DMS153 (cell line): ENCODE measurements around the gene PACRG.

Experiments used
- DNase-seq: peaks from one replicate; lab custom pipeline; 2025; lab: John Stamatoyannopoulos, UW

The PACRG gene

GRCh38 chr6:163008626-163009025, 280.9 kb downstream of the PACRG start:
- DNase-seq: no peak

- DNase-seq: no peak
These were observed 282.4 kb downstream of the PACRG start for GRCh38 chr6:163010145-163010544.

- no peak for DNase-seq
These were observed 287.0 kb downstream of the PACRG start for GRCh38 chr6:163014736-163015135.

- DNase-seq: no peak
These were observed 290.0 kb downstream of the PACRG start for GRCh38 chr6:163017801-163018200.

- DNase-seq: no peak
These were observed 292.2 kb downstream of the PACRG start for GRCh38 chr6:163019926-163020325.

DNA sequence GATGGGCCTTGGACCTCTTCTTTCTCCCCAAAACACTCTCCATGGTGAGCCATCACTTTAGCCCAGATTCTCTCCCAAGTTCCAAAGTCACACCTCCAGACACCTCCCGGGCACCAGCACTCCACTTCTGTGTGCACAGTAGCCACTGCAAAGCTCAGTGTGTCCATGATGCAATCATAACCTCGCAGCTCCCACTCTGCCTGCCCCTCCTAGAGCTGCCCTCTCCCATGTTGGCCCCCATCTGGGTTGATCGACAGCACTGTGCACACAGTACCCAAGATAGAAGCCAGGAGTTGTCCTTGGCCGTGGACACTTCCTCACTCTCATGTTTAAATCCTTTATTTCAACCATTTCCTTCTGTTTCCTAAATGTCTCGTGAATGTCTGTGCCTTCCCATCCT, 293.3 kb downstream of the PACRG start:
- DNase-seq: no peak

DNA sequence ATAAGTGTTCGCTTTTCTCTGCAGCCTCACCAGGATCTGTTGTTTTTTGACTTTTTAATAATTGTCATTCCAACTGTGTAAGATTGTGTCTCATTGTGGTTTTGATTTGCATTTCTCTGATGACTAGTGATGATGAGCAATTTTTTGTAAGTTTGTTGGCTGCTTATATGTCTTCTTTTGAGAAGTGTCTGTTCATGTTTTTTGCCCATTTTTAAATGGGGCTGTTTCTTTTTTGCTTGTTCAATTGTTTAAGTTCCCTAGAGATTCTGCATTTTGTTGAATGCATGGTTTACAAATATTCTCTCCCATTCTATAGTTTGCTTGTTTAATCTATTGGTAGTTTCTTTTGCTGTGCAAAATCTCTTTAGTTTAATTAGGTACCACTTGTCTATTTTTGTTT, 295.9 kb downstream of the PACRG start:
- DNase-seq: no peak

DNA sequence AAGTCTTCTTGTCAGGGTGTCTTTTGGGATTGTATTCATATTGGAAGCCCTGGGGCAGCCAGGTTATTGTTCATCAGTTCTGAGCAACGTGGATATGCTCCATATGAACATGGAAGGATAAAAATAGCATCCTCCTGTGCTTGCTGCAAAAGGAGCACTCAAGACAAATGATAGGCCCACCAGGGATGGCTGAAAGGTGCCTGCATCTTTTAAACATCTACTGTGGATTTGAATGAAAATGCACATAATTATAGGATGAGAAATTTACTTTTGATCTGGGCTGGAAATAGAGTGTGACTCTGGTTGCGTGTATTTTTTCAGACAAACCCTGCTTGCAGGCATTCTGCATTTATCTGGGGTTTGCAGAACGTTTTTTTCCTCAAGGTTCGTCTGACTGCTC, 299.1 kb downstream of the PACRG start:
- DNase-seq: no peak

DNA sequence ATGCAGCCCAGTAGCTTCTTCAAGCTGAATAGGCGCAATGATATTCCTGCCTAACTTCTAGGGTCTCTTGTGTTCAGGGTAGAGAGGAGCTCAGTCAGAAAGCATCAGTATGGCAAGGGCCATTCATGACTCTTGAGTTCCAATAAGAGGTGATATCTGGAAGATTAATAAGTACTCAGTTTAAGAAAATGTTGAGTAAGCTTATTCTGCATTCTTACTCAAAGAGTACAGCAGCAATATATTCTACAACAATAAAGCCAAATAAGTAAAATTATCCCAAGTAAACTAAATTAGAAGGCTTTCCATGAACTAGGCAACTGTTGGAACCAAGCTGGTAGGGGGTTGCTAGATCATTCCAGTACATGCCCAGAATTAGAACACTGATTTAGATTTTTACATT, 303.2 kb downstream of the PACRG start:
- no peak for DNase-seq

DNA sequence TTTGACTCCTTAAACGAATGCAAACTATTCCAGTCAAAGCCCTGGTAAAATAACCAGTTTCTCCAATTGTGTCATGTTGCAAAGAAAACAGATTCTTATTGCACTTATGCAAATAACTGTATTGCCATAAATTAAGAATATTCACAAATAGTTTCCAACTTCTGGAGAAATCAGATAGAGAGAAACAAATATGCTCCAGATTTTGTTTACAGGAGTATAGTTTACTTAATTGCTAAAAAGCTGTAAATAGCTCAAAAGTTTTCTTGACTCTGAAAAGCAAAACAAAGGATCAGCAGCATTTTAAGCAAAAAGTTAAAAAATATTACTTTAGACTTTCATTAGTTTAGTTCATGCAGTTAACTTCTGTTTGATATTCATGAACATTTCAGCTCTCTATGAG, 304.2 kb downstream of the PACRG start:
- no peak for DNase-seq

- no peak for DNase-seq
These were observed 308.4 kb downstream of the PACRG start for GRCh38 chr6:163036160-163036645.

DNA sequence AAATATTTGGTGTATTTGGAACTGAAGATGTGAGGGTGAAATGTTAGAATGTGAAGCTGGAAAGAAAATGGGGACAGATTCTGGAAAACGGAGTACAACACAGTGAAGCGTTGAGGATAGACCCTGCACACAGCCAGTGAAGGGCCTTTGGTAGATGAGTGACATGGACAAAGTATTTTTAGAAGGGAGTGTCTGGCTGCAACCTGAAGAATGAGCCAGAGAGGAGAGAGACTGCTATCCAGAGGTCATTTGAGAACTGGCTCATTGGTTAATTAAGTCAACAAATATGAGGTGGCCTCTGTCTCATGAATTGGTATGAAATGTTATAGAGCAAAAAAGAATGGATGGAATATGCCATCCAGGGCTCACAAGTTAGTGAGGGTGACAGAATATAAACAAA, 310.5 kb downstream of the PACRG start:
- no peak for DNase-seq

- DNase-seq: no peak
These were observed 320.6 kb downstream of the PACRG start for GRCh38 chr6:163048345-163048744.

GRCh38 chr6:163053667-163054344, 326.0 kb downstream of the PACRG start:
- no peak for DNase-seq

DNA sequence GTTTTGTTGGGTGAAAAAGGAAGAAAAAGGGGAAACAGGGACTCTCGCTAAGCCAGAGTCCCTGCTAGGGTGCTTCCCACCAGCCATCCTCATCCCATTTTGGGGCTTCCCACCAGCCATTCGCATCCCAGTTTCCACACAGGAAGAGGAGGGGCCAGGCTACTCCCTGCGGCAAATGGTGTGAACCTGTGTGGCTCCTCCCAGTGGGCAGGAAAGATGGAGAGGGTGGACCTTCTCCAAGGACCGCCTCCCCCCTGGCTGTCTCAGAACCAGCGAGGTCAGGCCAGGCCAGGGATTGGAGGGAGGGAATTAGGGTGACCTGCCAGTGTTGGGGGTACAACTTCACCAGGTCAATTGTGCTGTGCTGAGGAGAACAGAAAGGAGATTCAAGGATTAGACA, 326.9 kb downstream of the PACRG start:
- DNase-seq: no peak

DNA sequence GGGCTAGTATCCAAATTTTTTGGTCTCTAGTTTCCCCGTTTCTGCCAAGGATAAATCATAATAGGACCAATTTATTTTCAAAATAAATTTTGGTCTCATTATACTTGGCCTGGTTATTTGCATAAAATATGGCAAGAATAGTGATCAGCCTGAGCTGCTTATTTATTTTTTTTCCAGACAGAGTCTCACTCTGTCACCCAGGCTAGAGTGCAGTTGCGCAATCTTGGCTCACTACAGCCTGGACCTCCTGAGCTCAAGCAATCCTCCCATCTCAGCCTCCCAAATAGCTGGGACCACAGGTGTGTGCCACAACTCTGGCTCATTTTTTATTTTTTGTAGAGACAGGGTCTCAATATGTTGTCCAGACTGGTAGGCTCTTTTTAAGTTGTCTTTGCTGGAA, 329.5 kb downstream of the PACRG start:
- no peak for DNase-seq

- no peak for DNase-seq
These were observed 335.0 kb downstream of the PACRG start for GRCh38 chr6:163062790-163063189.

DNA sequence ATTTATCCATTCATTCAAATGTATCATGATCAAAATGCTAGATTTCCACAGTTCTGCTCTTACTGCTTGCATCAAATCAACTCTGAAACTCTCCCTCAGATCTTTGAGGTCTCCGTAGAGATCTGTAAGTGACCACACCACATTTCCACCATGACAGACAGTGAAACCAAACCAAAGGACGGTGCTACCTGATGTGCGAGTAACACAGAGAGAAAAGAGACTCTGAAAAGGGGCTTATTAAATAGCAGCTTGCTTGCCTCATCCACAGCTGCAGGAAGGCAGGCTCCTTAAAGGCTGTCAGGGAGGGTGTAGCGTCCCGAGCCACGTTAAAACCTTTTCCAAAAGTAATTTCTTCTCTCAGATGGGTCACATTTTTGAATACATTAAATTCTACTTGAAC, 335.8 kb downstream of the PACRG start:
- DNase-seq: no peak

GRCh38 chr6:163064397-163064796, 336.6 kb downstream of the PACRG start:
- DNase-seq: no peak

GRCh38 chr6:163066200-163066599, 338.4 kb downstream of the PACRG start:
- DNase-seq: no peak

DNA sequence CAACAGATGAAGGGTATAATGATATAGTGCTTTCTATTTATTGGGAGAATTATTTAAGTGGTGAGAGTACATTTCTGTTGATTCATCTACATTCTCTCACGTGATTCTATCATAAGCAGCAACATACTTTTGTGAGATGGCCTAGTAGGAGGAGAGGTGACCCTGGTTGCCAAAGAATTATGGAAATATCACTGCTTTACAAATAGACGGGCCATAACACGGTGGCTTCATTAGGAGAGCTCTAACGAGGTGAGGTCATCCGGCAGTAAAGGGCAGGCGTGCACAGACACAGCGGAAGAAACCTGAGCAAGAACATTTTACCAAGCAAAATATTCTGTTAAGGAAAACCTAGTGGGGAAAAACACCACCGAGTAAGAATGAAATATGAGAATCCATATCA, 349.4 kb downstream of the PACRG start:
- no peak for DNase-seq

DNA sequence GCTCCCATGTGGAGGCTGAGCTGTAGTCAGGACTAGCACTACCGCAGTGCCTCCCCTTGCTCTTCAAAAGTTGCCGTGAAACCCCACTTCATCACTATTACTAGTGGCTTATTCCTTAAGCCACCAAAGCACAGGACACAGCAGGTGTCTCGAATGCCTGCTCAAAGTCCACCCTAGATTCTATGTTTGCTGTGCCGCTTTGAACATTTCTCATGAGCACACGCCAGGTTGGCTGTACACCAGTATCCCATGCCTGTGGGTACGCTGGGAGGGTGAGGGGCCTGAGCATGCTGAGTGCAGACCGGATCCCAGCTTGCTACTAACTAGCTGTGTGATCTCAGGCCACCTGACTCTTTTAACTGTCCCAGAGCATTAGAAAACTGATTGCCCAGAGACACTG, 350.9 kb downstream of the PACRG start:
- no peak for DNase-seq

- no peak for DNase-seq
These were observed 352.5 kb downstream of the PACRG start for GRCh38 chr6:163080228-163080627.

GRCh38 chr6:163083141-163083540, 355.4 kb downstream of the PACRG start:
- no peak for DNase-seq
